ENCODE data around the gene TMEM74B. TPM values are rescaled to one million over a fixed set of nuclear protein-coding genes. Genes with fewer than 3 reads are reported as not detected.

Gene TMEM74B
- total RNA-seq, 4 donors from 2014 or later, result 0.71 to 2.1 (median 1.2) TPM

- Histone ChIP-seq H3K27ac (replicated peaks in 1 of 4) (no peak overlapping the region), H3K36me3 (no peaks in the 10 kb centered on the region), H3K4me1 (peaks cover 12 to 20% (median 19%) of the 10 kb centered on the region in 4 donors), H3K27me3 (peaks cover 0 to 57% (median 20%) of the 10 kb centered on the region in 4 donors), H3K4me3 (no peak overlapping the region), H3K9me3 (no peaks in the 10 kb centered on the region)
- 62% methylated on average over 4 of the region's 4 CpGs for WGBS
- intact Hi-C loops (cut with DNase I), result no loop called here
- DNase-seq (ENCODE audit: extremely low spot score), result no peak
- no peak for TF ChIP-seq POLR2AphosphoS5 (IDR thresholded peaks at IDR 0.05)
- no peak for TF ChIP-seq EP300 (IDR thresholded peaks at IDR 0.05)
- TF ChIP-seq, protein P1, sequence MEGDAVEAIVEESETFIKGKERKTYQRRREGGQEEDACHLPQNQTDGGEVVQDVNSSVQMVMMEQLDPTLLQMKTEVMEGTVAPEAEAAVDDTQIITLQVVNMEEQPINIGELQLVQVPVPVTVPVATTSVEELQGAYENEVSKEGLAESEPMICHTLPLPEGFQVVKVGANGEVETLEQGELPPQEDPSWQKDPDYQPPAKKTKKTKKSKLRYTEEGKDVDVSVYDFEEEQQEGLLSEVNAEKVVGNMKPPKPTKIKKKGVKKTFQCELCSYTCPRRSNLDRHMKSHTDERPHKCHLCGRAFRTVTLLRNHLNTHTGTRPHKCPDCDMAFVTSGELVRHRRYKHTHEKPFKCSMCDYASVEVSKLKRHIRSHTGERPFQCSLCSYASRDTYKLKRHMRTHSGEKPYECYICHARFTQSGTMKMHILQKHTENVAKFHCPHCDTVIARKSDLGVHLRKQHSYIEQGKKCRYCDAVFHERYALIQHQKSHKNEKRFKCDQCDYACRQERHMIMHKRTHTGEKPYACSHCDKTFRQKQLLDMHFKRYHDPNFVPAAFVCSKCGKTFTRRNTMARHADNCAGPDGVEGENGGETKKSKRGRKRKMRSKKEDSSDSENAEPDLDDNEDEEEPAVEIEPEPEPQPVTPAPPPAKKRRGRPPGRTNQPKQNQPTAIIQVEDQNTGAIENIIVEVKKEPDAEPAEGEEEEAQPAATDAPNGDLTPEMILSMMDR (IDR thresholded peaks at IDR 0.05), result no peak
- no peak for TF ChIP-seq POLR2A (IDR thresholded peaks at IDR 0.05; ENCODE audit: low read depth)
Measured at GRCh38 chr20:1187605-1188171, 2.9 kb upstream of the TMEM74B start.

DNA sequence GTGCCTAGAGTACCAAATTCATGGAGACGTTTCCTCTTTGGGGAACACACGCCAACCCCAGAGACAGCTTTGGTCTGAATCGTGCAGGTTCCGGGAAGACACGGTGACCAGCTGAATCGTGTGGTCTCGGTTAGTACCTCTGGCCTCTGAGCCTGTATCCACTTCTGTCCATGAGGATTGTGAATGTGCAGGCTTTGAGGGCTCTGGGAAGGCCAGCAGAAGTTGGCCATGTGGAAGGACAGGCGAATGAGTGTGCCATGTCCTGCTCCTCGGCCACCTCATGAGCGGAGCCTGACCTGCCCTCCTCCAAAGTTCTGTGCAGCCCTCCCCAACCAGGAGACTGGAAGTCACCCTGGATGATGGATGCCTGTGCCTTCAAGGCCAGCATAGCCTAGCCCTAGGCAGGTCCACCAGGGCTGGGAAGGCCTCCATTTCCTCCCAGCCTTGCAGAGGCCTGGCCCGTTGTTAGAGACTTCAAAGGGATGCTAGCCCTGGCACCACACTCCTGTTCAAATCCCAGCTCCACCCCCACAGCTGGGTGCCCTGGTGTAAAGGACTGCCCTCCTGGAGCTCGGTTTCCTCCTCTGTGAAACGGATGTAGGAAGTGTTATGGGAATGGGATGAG is 1.7 kb upstream of the TMEM74B start:
- intact Hi-C loops (cut with DNase I), result no loop called here

GRCh38 chr20:1185790-1186334 is 1.1 kb upstream of the TMEM74B start:
- H3K4me3 ChIP-seq, result peak overlapping the region; percentile 49 to 62 (median 52)
- H3K36me3 ChIP-seq, result peaks cover 0 to 4% (median 0%) of the 10 kb centered on the region in 4 donors
- H3K27ac ChIP-seq (replicated peaks in 1 of 4), result no peak overlapping the region
- intact Hi-C loops (cut with DNase I), result no loop called here
- no peak for DNase-seq (ENCODE audit: extremely low spot score)
- H3K27me3 ChIP-seq, result peaks cover 0 to 57% (median 20%) of the 10 kb centered on the region in 4 donors
- WGBS, result 17% methylated on average over 10 of the region's 20 CpGs
- no peaks in the 10 kb centered on the region for H3K9me3 ChIP-seq
- peaks cover 12 to 20% (median 19%) of the 10 kb centered on the region in 4 donors for H3K4me1 ChIP-seq
- TF ChIP-seq, protein P1 (IDR thresholded peaks at IDR 0.05), result peak; percentile 15 to 36 (median 29)
- TF ChIP-seq EP300 (IDR thresholded peaks at IDR 0.05) (no peak), POLR2AphosphoS5 (IDR thresholded peaks at IDR 0.05) (no peak)

More for the DNA sequence above, 1.7 kb upstream of the TMEM74B start:
- Histone ChIP-seq H3K27me3 (peaks cover 0 to 57% (median 20%) of the 10 kb centered on the region in 4 donors), H3K4me3 (no peak overlapping the region), H3K9me3 (no peaks in the 10 kb centered on the region), H3K27ac (replicated peaks in 1 of 4) (no peak overlapping the region), H3K4me1 (peaks cover 12 to 20% (median 19%) of the 10 kb centered on the region in 4 donors), H3K36me3 (no peaks in the 10 kb centered on the region)
- DNase-seq (ENCODE audit: extremely low spot score), result no peak
- no peak for TF ChIP-seq EP300 (IDR thresholded peaks at IDR 0.05)
- no peak for TF ChIP-seq POLR2AphosphoS5 (IDR thresholded peaks at IDR 0.05)
- TF ChIP-seq POLR2A (IDR thresholded peaks at IDR 0.05; ENCODE audit: low read depth), result no peak
- TF ChIP-seq, protein P1 (IDR thresholded peaks at IDR 0.05), result no peak
- 81% methylated on average over 10 of the region's 13 CpGs for WGBS

GRCh38 chr20:1185316-1185741 is 548 bp upstream of the TMEM74B start:
- Histone ChIP-seq H3K27ac (replicated peaks in 1 of 4) (no peak overlapping the region), H3K4me3 (peak overlapping the region; percentile 49 to 62 (median 52)), H3K27me3 (peaks cover 0 to 57% (median 20%) of the 10 kb centered on the region in 4 donors), H3K9me3 (no peaks in the 10 kb centered on the region), H3K4me1 (peaks cover 12 to 20% (median 19%) of the 10 kb centered on the region in 4 donors), H3K36me3 (peaks cover 0 to 7% (median 0%) of the 10 kb centered on the region in 4 donors)
- no peak for TF ChIP-seq POLR2AphosphoS5 (IDR thresholded peaks at IDR 0.05)
- TF ChIP-seq EP300 (IDR thresholded peaks at IDR 0.05), result no peak
- TF ChIP-seq POLR2A (IDR thresholded peaks at IDR 0.05; ENCODE audit: low read depth), result no peak
- TF ChIP-seq, protein P1 (IDR thresholded peaks at IDR 0.05), result no peak
- DNase-seq (ENCODE audit: extremely low spot score), result no peak
- no CpG with 5 or more reads among the region's 54 CpGs for WGBS
- intact Hi-C loops (cut with DNase I), result no loop called here
